HG02642 (cell line): Measurements from ENCODE around the gene GJD4.

ENCODE experiments used
- ATAC-seq: cut with Tn5 transposase; IDR thresholded peaks from one replicate; pipeline ENCODE4 v1.9.1; 2021; ENCODE audit warnings: mild to moderate bottlenecking; ENCODE audit not compliant: unreplicated experiment, poor library complexity

Gene GJD4

GRCh38 chr10:35605191-35605590 lies at the start of gene GJD4:
Gene GJD4 (plus strand): TSS chr10:35605341. CDS start chr10:35605568, 227 bp downstream.
- no peak for ATAC-seq

- ATAC-seq = no peak
These were observed 48.9 kb upstream of the GJD4 start for GRCh38 chr10:35555962-35556930.

- ATAC-seq = no peak
These were observed 46.9 kb upstream of the GJD4 start for GRCh38 chr10:35558276-35558675.

GRCh38 chr10:35559416-35559815 lies 45.7 kb upstream of the GJD4 start:
- ATAC-seq = no peak

GRCh38 chr10:35561715-35562114 lies 43.4 kb upstream of the GJD4 start:
- no peak for ATAC-seq

- ATAC-seq = no peak
These were observed 42.7 kb upstream of the GJD4 start for GRCh38 chr10:35562427-35562826.

GRCh38 chr10:35563261-35563891 lies 41.8 kb upstream of the GJD4 start:
- ATAC-seq = peak; percentile 52

- ATAC-seq = peak; percentile 49
These were observed 40.7 kb upstream of the GJD4 start for GRCh38 chr10:35564341-35564968.

- ATAC-seq = no peak
These were observed 39.5 kb upstream of the GJD4 start for GRCh38 chr10:35565602-35566081.

- no peak for ATAC-seq
These were observed 37.2 kb upstream of the GJD4 start for GRCh38 chr10:35567951-35568350.

GRCh38 chr10:35568483-35569015 lies 36.6 kb upstream of the GJD4 start:
- no peak for ATAC-seq

GRCh38 chr10:35569111-35569707 lies 35.9 kb upstream of the GJD4 start:
- ATAC-seq = no peak

- no peak for ATAC-seq
These were observed 35.3 kb upstream of the GJD4 start for GRCh38 chr10:35569836-35570235.

- no peak for ATAC-seq
These were observed 34.7 kb upstream of the GJD4 start for GRCh38 chr10:35570397-35570796.

GRCh38 chr10:35572583-35572982 lies 32.6 kb upstream of the GJD4 start:
- ATAC-seq = no peak

GRCh38 chr10:35573796-35574195 lies 31.3 kb upstream of the GJD4 start:
- no peak for ATAC-seq

GRCh38 chr10:35574924-35575352 lies 30.2 kb upstream of the GJD4 start:
- no peak for ATAC-seq

GRCh38 chr10:35575640-35576039 lies 29.5 kb upstream of the GJD4 start:
- no peak for ATAC-seq

GRCh38 chr10:35576730-35577129 lies 28.4 kb upstream of the GJD4 start:
- ATAC-seq = no peak

GRCh38 chr10:35577926-35578617 lies 27.1 kb upstream of the GJD4 start:
- ATAC-seq = no peak
